Endothelial cell of umbilical vein (primary cell): Measurements from ENCODE around the gene CTNNA2. TPM values are rescaled to one million over a fixed set of nuclear protein-coding genes. Genes with fewer than 3 reads are reported as not detected.

Experiments
- BruUV-seq: library from RNA; stranded (reverse); fragments of 400-500 nt; replicated peaks from 2 replicates; lab custom pipeline; 2021; lab: Mats Ljungman, UMichigan
- CTCF ChIA-PET: fragments of 300-600, 350-600 bp; sonication (Branson Sonifier 250); formaldehyde crosslinking; loops from one replicate; lab custom pipeline; 2021; ENCODE audit warnings: antibody characterized with exemption, inconsistent platforms; lab: Charles Lee
- POLR2A ChIA-PET: fragments of 300-600, 350-600 bp; sonication (Branson Sonifier 250); formaldehyde crosslinking; loops from one replicate; lab custom pipeline; 2021; ENCODE audit warnings: antibody characterized with exemption, inconsistent platforms; lab: Charles Lee
- DNase-seq: peaks from one replicate; pipeline ENCODE4 v3.0.0-alpha.2; 2011; ENCODE audit warnings: low read depth, low spot score
- FAIRE-seq: peaks from 2 replicates; lab custom pipeline; 2011; peaks lifted over from hg19 to GRCh38; lab: Jason Lieb, UNC
- H2AFZ ChIP-seq: 2 replicates; pipeline ENCODE4 v1.6.0; 2012; ENCODE audit warnings: low read depth, low read length, control low read depth, inconsistent platforms
- H3K27ac ChIP-seq: 2 replicates; pipeline ENCODE4 v1.5.1; 2011; ENCODE audit warnings: low read depth, mild to moderate bottlenecking, control low read depth, low read length, moderate library complexity; ENCODE audit not compliant: insufficient read depth
- H3K27me3 ChIP-seq, 2 experiments: 2 replicates each; pipeline versions ENCODE4 v1.6.0 to v1.6.1; 2011; ENCODE audit warnings: low read length in 2 of 2, mixed read lengths in 1 of 2; ENCODE audit not compliant: control insufficient read depth in 2 of 2, insufficient read depth in 2 of 2
- H3K36me3 ChIP-seq, 2 experiments: 2 replicates in 1 of 2; 3 replicates in 1 of 2; pipeline ENCODE4 v1.5.1; 2011; ENCODE audit warnings: low read length in 2 of 2, mild to moderate bottlenecking in 1 of 2, moderate library complexity in 1 of 2; ENCODE audit not compliant: control insufficient read depth in 2 of 2, insufficient read depth in 2 of 2; ENCODE audit errors: extremely low read depth in 1 of 2
- H3K4me1 ChIP-seq: 3 replicates; pipeline ENCODE4 v1.5.1; 2011; ENCODE audit warnings: mild to moderate bottlenecking, low read length; ENCODE audit not compliant: control insufficient read depth, insufficient read depth; ENCODE audit errors: extremely low read depth
- H3K4me2 ChIP-seq: 2 replicates; pipeline ENCODE4 v1.6.1; 2011; ENCODE audit warnings: low read length, control low read depth, mixed read lengths; ENCODE audit not compliant: insufficient read depth
- H3K4me3 ChIP-seq, 3 experiments: fragments of 200-600 bp in 1 of 3; sonication (generic), shearing (Covaris generic) in 1 of 3; replicated peaks in 1 of 3; 2 replicates each; pipeline ENCODE4 v1.5.1; 2011 to 2016; ENCODE audit warnings: control low read depth in 3 of 3, low read length in 3 of 3, mild to moderate bottlenecking in 2 of 3, inconsistent platforms in 1 of 3, low read depth in 1 of 3, moderate library complexity in 1 of 3; ENCODE audit not compliant: insufficient read depth in 1 of 3
- H3K79me2 ChIP-seq: 2 replicates; pipeline ENCODE4 v1.6.0; 2012; ENCODE audit warnings: low read length, inconsistent platforms; ENCODE audit not compliant: control insufficient read depth, insufficient read depth
- H3K9ac ChIP-seq: replicated peaks from 2 replicates; pipeline ENCODE3; 2011; ENCODE audit warnings: low read length, control low read depth; ENCODE audit not compliant: insufficient read depth; ENCODE audit errors: extremely low read depth
- H3K9me1 ChIP-seq: replicated peaks from 3 replicates; pipeline ENCODE4 v1.6.0; 2011; ENCODE audit warnings: mild to moderate bottlenecking, low read length; ENCODE audit not compliant: control insufficient read depth, insufficient read depth; ENCODE audit errors: extremely low read depth
- H3K9me3 ChIP-seq: replicated peaks from 2 replicates; pipeline ENCODE4 v1.5.1; 2012; ENCODE audit warnings: low read length, inconsistent platforms; ENCODE audit not compliant: control insufficient read depth, insufficient read depth
- H4K20me1 ChIP-seq: replicated peaks from 2 replicates; pipeline ENCODE3; 2011; ENCODE audit warnings: mild to moderate bottlenecking, low read length; ENCODE audit not compliant: control insufficient read depth, insufficient read depth; ENCODE audit errors: extremely low read depth
- EZH2 ChIP-seq: IDR thresholded peaks from 2 replicates; pipeline ENCODE4 v1.6.1; 2012; ENCODE audit warnings: borderline replicate concordance, low read depth, mild to moderate bottlenecking, moderate library complexity, low read length, inconsistent platforms; ENCODE audit not compliant: severe bottlenecking
- FOS ChIP-seq: IDR thresholded peaks from 2 replicates; pipeline ENCODE4 v1.6.1; 2011; ENCODE audit warnings: mild to moderate bottlenecking, low read length, moderate library complexity, borderline replicate concordance; ENCODE audit not compliant: insufficient read depth
- GATA2 ChIP-seq: IDR thresholded peaks from 2 replicates; pipeline ENCODE4 v1.7.0; 2011; ENCODE audit warnings: low read depth, mild to moderate bottlenecking, moderate library complexity, mixed read lengths, low read length; ENCODE audit not compliant: insufficient read length, insufficient read depth
- JUN ChIP-seq: IDR thresholded peaks from 2 replicates; pipeline ENCODE4 v1.6.1; 2011; ENCODE audit warnings: borderline replicate concordance, low read depth; ENCODE audit not compliant: insufficient read length, insufficient read depth
- MYC ChIP-seq: IDR thresholded peaks from one replicate; pipeline ENCODE4 v1.6.1; 2011; ENCODE audit warnings: mild to moderate bottlenecking, low read depth, low read length
- POLR2A ChIP-seq: IDR thresholded peaks from 2 replicates; pipeline ENCODE4 v1.6.1; 2012; ENCODE audit warnings: low read depth, mild to moderate bottlenecking, control low read depth, low read length
- POLR2AphosphoS5 ChIP-seq: IDR thresholded peaks from 2 replicates; pipeline ENCODE4 v1.6.1; 2012; ENCODE audit warnings: low read depth, mild to moderate bottlenecking, control low read depth, low read length, moderate library complexity; ENCODE audit not compliant: insufficient read depth
- dilution Hi-C: fragments of 300-500 bp; cut with MboI; formaldehyde crosslinking; loops from one replicate; pipeline ENCODE4 v1.15.0; 2019; ENCODE audit warnings: low sequenced_read_pairs; ENCODE audit not compliant: extremely low pct_ligation_motif_present
- intact Hi-C: fragments of 100-400 bp; cut with micrococcal nuclease; formaldehyde crosslinking; loops from one replicate; pipeline ENCODE4 v1.10.0; 2022
- polyA plus RNA-seq, 4 experiments: library from polyadenylated mRNA; depleted of rRNA in 3 of 4; stranded (reverse) in 3 of 4; unstranded in 1 of 4; fragments of >200 nt; gene quantifications; 2 replicates each; pipeline versions ENCODE4 v1.2.1 to v1.2.3, GENCODE V29; 2011 to 2012; ENCODE audit warnings: missing spikeins in 1 of 4
- total RNA-seq: library from RNA; stranded (reverse); gene quantifications from 2 replicates; pipeline ENCODE4 v1.2.3, GENCODE V29; 2021
- TF ChIP-seq, protein P1 (sequence below): IDR thresholded peaks from 2 replicates; pipeline ENCODE4 v1.6.1; 2011; ENCODE audit not compliant: insufficient read depth, insufficient read length
- TF ChIP-seq, protein P2 (sequence below), 2 donors: IDR thresholded peaks; 1 replicate in 1 of 2; 2 replicates in 1 of 2; pipeline ENCODE4 v1.5.1; 2011; ENCODE audit warnings: low read length in 2 of 2, mild to moderate bottlenecking in 2 of 2, moderate library complexity in 2 of 2, control low read depth in 1 of 2, inconsistent platforms in 1 of 2, low read depth in 1 of 2; ENCODE audit not compliant: insufficient read depth in 1 of 2; ENCODE audit errors: extremely low read depth in 1 of 2

The CTNNA2 gene
- total and polyA plus RNA-seq, 2 donors (not counting 3 experiments of a cell fraction or from before 2014, with no cell fraction given): not detected

GRCh38 chr2:80259292-80259691 is 746.4 kb downstream of the CTNNA2 start:
- TF ChIP-seq JUN: no peak
- no peak for TF ChIP-seq FOS
- no peak for TF ChIP-seq MYC
- TF ChIP-seq, protein P1, sequence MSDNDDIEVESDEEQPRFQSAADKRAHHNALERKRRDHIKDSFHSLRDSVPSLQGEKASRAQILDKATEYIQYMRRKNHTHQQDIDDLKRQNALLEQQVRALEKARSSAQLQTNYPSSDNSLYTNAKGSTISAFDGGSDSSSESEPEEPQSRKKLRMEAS: no peak
- TF ChIP-seq, protein P2, sequence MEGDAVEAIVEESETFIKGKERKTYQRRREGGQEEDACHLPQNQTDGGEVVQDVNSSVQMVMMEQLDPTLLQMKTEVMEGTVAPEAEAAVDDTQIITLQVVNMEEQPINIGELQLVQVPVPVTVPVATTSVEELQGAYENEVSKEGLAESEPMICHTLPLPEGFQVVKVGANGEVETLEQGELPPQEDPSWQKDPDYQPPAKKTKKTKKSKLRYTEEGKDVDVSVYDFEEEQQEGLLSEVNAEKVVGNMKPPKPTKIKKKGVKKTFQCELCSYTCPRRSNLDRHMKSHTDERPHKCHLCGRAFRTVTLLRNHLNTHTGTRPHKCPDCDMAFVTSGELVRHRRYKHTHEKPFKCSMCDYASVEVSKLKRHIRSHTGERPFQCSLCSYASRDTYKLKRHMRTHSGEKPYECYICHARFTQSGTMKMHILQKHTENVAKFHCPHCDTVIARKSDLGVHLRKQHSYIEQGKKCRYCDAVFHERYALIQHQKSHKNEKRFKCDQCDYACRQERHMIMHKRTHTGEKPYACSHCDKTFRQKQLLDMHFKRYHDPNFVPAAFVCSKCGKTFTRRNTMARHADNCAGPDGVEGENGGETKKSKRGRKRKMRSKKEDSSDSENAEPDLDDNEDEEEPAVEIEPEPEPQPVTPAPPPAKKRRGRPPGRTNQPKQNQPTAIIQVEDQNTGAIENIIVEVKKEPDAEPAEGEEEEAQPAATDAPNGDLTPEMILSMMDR (IDR thresholded peaks at IDR 0.05; ENCODE audit: extremely low read depth in 1 of 2, insufficient read depth in 1 of 2, low read depth in 1 of 2, low read length in 2 of 2): no peak
- TF ChIP-seq EZH2: no peak
- TF ChIP-seq POLR2AphosphoS5: no peak
- no peak for TF ChIP-seq GATA2
- TF ChIP-seq POLR2A: no peak
- H4K20me1 ChIP-seq: no peaks in the 10 kb centered on the region
- H3K9ac ChIP-seq: no peak overlapping the region
- peaks cover 9% of the 10 kb centered on the region for H3K9me3 ChIP-seq
- H3K79me2 ChIP-seq: no peaks in the 10 kb centered on the region
- H3K27me3 ChIP-seq: no peaks in the 10 kb centered on the region
- H3K36me3 ChIP-seq: no peaks in the 10 kb centered on the region
- POLR2A ChIA-PET: no interaction called here
- H3K27ac ChIP-seq: no peak overlapping the region
- DNase-seq: no peak
- no peak overlapping the region for H2AFZ ChIP-seq
- CTCF ChIA-PET: no interaction called here
- intact Hi-C loops (no loop called here), dilution Hi-C loops (no loop called here)
- FAIRE-seq: no peak
- no peaks in the 10 kb centered on the region for H3K9me1 ChIP-seq
- no peaks in the 10 kb centered on the region for H3K4me1 ChIP-seq
- no peak overlapping the region for H3K4me2 ChIP-seq
- no TSS peak for BruUV-seq
- no peak overlapping the region for H3K4me3 ChIP-seq
